NOMO-1 treated with DMSO at 0.1 percent for 48 hours (cell line): ENCODE data around the gene TAF4.
"Not testable (repeated sequence)": the region's sequence is repeated elsewhere in the genome, so short reads cannot be mapped to it uniquely, and the experiment has no call there.

Experiments
- DNase-seq: peaks from one replicate; lab custom pipeline; 2025; ENCODE audit not compliant: unreplicated experiment; lab: John Stamatoyannopoulos, UW

TAF4 gene

DNA sequence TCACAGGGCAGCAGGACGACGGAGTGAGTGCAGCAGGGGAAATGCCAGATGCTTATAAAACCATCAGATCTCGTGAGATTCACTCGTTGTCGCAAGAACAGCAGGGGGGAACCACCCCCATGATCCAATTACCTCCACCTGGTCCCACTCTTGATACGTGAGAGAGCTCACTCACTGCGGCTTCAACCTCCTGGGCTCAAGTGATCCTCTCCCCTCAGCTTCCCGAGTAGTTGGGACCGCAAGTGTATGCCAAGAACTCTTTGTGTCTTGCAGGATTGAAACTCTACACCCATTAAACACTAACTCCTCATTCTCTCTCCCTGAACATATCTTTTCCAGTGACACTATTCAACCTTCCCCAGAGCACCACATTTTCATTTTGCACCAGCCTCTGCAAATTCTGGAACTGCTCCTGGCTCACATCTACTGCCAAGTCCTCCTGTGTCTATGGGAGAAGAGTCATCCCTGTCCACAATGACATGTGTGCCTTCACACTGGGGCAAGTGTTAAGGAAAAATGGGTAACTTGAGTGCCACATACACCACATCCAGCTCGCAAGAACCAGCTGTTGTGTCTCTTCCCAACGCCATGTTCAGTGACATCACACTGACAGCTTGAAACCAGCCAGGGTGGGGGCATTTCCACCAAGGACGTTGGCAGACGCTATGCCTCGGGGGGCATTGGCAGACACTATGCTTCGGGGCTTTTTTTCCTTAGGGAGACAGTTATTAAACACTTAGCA lies 14.7 kb upstream of the TAF4 start:
- DNase-seq = no peak

DNA sequence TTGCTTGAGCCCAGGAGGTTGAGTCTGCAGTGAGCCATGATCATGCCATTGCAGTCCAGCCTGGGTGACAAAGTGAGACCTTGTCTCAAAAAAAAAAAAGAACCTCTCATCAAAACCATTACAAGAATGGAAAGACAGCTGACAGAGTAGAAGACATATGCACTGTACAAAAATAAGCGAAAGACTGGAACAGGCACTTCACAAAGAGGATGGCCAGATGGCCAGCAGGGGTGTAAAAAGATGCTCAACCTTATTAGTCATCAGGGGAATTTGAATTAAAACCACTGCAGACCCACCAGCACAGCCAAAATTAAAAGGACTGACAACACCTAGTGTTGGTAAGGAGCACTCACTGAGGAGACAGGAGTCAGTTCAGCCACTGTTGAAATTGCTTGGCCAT lies 13.5 kb upstream of the TAF4 start:
- DNase-seq = no peak

DNA sequence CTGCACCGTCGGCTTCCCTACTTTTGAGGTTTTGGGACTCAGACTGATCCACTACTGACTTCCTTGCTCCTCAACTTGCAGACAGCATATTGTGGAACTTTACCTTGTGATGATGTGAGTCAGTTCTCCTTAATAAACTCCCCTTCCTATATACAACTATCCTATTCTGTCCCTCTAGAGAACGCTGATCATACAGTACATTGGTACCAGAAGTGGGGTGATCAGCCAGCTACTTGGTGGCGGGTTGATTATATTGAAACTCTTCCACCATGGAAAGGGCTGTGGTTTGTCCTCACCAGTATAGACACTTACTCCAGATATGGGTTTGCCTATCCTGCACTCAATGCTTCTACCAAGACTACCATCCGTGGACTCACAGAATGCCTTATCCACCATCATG lies 7.6 kb upstream of the TAF4 start:
- no peak for DNase-seq

DNA sequence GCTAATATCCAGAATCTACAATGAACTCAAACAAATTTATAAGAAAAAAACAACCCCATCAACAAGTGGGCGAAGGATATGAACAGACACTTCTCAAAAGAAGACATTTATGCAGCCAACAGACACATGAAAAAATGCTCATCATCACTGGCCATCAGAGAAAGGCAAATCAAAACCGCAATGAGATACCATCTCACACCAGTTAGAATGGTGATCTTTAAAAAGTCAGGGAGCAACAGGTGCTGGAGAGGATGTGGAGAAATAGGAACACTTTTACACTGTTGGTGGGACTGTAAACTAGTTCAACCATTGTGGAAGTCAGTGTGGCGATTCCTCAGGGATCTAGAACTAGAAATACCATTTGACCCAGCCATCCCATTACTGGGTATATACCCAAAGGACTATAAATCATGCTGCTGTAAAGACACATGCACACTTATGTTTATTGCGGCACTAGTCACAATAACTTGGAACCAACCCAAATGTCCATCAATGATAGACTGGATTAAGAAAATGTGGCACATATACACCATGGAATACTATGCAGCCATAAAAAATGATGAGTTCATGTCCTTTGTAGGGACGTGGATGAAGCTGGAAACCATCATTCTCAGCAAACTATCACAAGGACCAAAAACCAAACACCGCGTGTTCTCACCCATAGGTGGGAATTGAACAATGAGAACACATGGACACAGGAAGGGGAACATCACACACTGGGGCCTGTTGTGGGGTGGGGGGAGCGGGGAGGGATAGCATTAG lies 6.2 kb upstream of the TAF4 start:
- not testable (repeated sequence) for DNase-seq

GRCh38 chr20:62069741-62070216 lies 4.1 kb upstream of the TAF4 start:
- no peak for DNase-seq

- DNase-seq = no peak
Measured at GRCh38 chr20:62068997-62069396, 3.3 kb upstream of the TAF4 start.

DNA sequence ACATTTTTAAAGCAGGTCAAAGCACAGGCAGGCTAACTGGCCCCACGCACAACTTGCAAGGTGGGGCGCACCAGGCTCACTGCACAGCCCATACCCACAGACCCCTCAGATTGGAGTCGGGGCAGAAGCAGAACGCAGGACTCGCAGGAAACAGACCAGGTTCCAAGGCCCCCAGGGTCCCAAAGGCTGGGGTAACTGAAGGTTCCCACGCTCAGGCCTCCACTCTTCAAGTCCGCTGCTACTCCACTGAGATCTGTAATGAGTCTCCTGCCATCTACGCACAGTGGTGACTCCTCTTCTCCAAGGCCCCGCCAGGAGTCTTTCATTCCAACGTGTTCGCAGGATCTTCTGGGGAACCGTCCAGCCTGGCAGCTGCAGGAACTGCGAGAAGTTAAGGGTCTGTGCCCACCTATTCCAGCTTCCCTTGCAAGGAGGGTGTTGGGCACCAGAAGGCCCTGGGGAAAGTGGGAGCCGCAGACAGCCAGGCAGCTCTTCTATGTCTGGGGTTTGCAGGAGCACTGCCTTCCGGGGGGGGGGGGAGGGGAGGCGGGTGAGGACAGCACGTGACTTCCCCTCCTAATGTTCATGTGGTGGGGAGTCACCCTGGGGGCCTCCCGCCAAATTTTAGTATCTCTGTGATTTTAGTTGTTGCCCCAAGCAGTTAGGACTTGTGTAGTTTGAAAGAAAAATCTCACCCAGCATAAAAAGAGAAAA lies 2.0 kb upstream of the TAF4 start:
- no peak for DNase-seq

GRCh38 chr20:62066983-62067433 lies 1.3 kb upstream of the TAF4 start:
- DNase-seq = no peak

DNA sequence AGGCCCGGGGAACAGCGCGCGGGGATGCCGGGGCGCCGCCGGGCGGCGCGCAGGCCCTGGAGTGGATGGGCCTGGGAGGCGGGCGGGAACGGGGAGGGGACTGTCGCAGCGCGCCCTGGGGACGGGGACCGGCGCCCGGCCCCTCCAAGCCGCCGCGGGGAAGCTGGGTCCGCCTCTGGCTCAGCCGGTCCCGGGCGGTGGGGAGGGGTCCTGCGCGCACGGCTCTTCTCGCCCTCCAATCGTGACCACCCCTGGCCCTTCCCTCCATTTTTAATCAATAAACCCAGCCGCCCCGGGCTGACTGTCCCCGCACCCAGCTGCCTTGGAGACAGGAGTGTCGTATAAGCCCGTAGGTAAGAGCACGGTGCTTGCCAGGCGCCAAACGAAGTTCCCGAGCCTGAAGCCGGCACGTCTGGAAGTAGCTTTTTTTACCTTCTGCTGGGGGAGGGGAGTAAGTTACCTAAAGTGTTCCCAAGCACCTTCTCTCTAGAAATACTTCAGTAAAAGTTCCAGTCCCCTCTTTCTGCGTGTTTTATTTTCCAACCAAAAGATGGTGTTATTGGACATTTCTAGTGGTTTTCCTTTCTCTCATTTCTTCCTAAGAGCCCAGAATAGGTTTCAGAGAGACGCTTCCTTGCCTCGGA lies 780 bp upstream of the TAF4 start:
- peak; percentile 18 for DNase-seq

- no peak for DNase-seq
Measured at GRCh38 chr20:62064770-62065673, 659 bp downstream of the TAF4 start.

- no peak for DNase-seq
Measured at GRCh38 chr20:62063981-62064769, 1.5 kb downstream of the TAF4 start.

DNA sequence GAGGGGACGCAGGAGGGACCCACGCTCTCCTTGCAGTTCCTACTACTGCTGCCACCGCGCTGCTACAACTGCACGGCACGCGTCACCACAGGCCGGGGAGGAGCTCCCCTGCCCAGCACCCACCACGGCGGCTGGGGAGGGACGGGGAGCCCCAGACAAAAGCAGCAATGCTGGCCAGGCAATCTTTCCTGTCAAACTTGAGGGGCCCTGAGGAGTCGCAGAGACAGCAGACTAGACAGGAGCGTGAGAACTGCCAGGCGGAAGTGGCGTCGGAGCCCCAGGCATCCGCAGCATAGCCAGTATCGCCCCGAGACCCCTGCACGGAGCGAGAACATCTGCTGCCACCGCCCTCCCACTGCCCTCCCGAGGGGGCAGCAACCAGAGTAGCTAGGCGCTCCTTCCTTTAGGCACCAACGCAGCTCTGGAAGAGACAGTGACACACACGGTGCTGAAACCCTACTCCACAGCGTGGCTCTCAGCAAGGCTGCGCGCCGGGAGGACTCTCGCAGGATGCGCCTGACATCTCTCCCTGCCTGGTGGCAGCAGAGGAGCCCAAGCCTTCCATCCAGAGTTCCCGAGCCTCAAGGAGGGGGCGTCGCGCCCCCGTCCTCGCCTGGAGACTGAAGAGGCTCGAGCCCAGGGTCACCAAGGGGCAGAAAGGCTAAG lies 2.2 kb downstream of the TAF4 start:
- no peak for DNase-seq

DNA sequence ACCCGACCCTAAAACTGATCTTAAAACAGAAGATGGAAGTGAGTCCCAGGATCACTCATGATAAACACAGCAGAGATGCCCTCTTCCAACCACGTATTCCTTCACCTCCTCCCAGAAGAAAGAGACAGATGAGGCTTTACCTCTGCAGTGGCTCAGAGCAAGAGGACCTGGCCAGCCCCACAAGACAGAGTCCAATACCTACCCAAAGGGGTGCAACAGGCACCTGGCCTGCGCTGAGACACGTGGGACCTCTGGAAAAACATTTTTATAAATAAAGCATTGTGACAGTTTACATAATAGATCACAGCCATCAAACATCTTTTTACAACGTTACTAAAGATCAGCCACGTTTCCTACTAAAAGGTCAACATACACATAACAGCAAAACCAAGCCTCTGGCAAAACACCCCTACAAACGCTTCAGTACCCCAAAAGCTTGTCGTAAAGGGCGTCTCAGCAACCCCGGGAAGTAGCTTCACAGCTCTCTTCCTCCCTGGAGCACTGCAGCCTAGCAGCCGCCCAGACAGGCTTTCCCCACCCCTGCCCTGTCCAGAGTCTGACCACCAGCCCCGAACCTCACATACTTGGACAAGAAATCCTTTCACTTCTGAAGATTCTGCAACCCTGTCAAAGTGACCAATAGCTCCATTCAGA lies 2.9 kb downstream of the TAF4 start:
- DNase-seq = no peak

GRCh38 chr20:62061851-62062423 lies 3.7 kb downstream of the TAF4 start:
- no peak for DNase-seq

DNA sequence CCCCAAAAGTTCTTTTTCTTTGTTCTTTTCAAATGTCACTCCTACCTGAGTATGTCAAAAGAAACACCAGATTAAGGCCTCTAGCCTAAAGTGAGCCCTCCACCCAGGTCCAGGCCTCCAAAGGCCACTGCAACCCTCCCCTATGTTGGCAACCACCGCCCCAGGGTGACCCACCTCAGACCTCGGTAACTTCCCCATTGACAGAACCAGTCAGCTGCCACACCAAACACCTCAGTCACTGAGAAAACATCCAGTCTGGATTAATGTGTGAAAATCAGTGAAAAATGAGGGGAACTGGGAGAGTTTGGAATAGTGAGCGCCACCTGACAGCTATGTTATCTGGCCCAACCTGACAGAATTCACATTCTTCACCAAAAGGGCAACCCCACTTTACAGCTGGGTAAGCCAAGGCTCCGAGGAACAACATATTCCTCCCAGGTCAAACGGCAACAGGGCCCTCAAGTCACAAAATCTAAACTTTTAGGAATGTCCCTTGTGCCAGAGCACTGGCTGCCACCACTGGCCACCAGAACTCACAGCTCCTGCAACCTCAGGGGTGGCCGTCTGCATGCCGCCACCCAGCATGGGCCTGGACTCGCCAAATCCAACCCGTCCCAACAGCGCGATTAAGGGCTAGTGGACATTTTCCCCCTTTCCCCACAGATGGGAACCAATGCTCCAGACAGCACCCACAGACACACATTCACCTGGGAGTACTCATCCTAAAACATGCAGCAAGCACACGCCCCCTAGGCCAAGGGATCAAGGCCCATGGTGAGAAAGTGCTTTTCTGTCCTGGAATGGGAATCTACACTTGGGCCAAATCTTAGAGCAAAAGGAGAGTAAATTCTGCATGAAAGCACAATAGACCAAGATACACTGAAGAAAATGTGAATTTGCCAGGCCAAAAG lies 4.8 kb downstream of the TAF4 start:
- no peak for DNase-seq

- DNase-seq = no peak
Measured at GRCh38 chr20:62059920-62060630, 5.6 kb downstream of the TAF4 start.
